SH-SY5Y (cell line): Measurements from ENCODE around the gene STK32A.

Experiments used
- GATA2 ChIP-seq: IDR thresholded peaks from 2 replicates; pipeline ENCODE4 v1.6.1; 2011; ENCODE audit warnings: mild to moderate bottlenecking, low read depth, low read length
- GATA3 ChIP-seq: IDR thresholded peaks from 2 replicates; pipeline ENCODE4 v1.6.1; 2011; ENCODE audit warnings: low read depth, mild to moderate bottlenecking, low read length, moderate library complexity

- no peak for TF ChIP-seq GATA2
- no peak for TF ChIP-seq GATA3
Observed at GRCh38 chr5:147359101-147359500, 124.3 kb downstream of the STK32A start.
